HFF-Myc (cell line): Measurements from ENCODE around the gene LINGO1.

Experiments
- DNase-seq: peaks from one replicate; pipeline ENCODE4 v3.0.0-alpha.2; 2011; ENCODE audit warnings: low read depth; ENCODE audit errors: extremely low read depth
- H3K4me3 ChIP-seq: replicated peaks from 2 replicates; pipeline ENCODE4 v1.5.1; 2011; ENCODE audit warnings: low read depth, mild to moderate bottlenecking, control low read depth, low read length
- CTCF ChIP-seq: IDR thresholded peaks from 2 replicates; pipeline ENCODE4 v1.5.1; 2012; ENCODE audit warnings: mild to moderate bottlenecking, low read depth, low read length, control low read depth; ENCODE audit errors: missing control alignments

LINGO1 gene

DNA sequence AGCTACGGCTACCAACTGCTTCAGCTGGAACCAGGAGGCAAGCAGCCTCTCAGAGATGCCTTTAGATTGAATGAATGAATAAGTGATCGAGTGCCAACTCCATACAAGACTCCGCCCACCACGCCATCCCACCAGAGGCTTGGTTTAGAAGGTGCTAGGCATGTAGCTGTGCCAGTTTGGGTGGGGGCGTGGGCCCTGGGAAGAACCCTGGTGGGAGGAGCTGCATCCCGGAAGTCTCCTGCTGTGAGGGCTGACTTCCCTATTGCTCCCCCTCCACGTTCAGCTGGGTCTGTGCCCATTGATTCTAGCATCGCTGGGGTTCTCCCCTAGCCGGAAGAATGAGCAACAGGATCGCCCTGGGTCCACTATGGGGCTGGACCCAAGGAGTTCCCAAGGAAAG is 20.9 kb downstream of the LINGO1 start:
- no peak for TF ChIP-seq CTCF
- H3K4me3 ChIP-seq = no peak overlapping the region
- no peak for DNase-seq

DNA sequence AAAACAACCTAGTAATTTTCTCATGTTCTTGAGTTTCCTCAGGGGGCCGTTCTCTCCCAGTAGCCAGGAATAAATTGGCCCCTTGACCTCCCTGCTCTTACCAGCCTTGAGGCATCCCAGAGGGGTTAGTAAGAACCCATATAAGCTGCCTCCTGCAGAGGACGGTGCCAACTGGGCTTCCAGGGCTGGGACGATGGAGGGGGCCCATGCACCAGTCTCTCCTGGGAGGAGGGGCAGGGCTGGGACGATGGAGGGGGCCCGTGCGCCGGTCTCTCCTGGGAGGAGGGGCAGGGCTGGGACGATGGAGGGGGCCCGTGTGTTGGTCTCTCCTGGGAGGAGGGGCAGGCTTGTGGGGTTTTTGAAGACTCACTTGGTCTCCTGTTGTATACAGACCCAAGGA is 22.0 kb downstream of the LINGO1 start:
- DNase-seq = no peak
- no peak overlapping the region for H3K4me3 ChIP-seq
- TF ChIP-seq CTCF = no peak

- no peak for TF ChIP-seq CTCF
- no peak for DNase-seq
- H3K4me3 ChIP-seq = no peak overlapping the region
Observed at GRCh38 chr15:77609558-77609957, 23.2 kb downstream of the LINGO1 start.

DNA sequence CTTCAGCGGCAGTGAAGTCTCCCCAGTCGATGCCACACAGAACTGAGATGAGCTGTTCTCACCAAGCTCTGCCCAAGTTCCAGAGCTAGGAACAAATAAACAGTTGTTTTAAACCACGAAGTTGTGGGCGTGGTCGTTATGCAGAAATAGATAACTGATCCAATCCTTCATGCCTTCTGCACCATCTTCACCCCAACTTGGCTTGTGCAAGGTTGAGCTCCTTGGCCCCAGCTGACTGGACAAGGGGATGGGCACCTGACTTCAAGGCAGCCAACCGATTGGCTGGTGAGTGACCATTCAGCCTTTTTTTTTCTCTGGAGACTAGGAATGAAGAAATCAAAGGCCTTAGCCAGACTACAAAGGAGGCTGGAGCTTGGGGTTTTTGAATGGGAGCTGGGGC is 23.9 kb downstream of the LINGO1 start:
- DNase-seq = no peak
- no peak for TF ChIP-seq CTCF
- no peak overlapping the region for H3K4me3 ChIP-seq

- DNase-seq = no peak
- no peak overlapping the region for H3K4me3 ChIP-seq
- no peak for TF ChIP-seq CTCF
Observed at GRCh38 chr15:77607894-77608261, 24.8 kb downstream of the LINGO1 start.

DNA sequence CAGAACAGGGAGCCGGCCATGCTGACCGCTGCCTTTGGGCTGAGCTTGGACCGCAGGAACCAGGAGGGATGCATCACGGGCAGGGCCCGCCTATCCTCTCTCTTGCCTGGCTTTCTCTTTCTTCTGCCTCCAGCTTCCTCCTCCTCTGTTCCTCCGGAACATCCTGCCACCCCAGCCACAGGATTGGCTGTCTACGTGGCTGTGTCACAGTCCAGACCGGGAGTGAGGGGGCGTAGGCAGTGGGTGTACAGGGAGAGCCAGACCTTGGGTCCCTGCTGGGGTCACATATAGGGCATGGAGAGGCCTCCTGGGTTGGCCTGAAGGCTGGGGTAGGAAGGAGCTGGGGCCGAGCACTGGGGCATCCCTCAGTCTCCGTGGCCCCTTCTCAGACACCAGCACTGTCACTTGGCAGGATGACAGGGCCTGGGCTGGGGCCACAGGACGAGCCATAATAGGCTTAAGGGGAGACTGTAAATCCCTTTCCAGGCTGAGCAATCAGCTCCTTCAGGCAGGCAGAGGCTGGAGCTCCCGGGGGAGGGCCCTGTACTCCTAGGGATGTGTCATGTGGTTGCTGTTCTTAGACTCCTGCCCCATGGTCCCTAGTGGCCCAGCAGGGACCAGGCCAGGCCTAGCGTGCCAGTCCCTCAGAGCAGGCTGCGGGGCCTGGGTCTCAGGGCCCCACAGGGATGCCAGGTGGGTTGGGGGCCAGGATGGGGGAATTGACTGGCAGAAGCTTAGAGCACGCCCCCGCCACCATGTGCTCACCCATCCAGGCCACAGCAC is 25.4 kb downstream of the LINGO1 start:
- TF ChIP-seq CTCF = no peak
- H3K4me3 ChIP-seq = no peak overlapping the region
- DNase-seq = no peak
